ENCODE results near the gene ANKRD31.
"Not testable (repeated sequence)": the region's sequence is repeated elsewhere in the genome, so short reads cannot be mapped to it uniquely, and the experiment has no call there.

ANKRD31 gene

DNA sequence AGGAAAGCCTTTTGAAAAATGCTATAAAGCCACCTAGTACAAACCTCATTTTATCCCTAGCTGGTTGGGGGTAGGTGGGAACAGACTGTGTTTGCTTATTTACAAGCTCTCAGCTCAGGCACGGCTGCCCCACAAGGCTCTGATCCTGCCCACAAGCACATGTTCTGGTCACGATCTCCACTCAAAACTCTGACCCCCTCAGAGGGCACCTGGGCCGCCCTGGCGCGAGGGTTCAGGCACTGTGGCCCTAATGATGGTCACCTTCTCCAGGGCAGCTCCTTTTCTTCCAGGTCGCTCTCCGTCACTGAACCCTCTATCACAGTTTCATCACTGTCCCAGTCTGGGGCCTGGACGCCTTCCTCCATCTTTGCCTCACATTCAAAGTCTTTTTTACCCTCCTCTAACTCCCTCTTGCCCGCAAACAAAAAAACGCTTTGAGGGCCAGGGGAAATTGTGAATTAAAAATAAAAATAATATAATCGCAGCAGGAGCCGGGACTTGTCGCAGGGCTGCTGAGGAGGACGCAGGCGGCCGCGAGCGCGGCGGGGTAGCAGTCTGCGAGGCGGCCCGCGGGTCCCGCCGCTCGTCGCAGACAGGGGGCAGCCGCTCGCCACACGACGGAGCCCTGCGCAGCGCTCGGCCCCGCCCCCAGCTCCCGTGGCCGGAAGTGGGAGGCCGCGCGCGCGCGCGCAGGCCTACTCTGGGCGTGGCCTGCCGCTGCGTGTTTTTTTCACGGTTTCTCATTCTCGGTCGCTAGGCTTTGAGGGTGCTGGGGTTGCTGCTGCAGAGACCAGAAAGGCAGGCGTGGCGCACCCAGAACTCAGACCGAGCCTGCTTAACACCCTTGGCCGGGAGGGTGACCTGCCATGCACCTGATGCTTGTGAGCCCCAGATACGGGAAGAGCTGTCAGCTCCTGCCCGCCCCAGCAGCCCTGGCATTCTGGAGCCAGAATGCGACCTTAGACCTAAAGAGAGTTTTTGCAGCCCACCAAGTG lies at the start of gene ANKRD31:
TSS of gene ANKRD31 (minus strand) at position 557 of the 995 bp plus-strand sequence. CDS start at position 365, 192 bp downstream.
- DNase-seq: peak; percentile 92

GRCh38 chr5:75286211-75286773 lies 49.6 kb upstream of the ANKRD31 start:
- DNase-seq: no peak

GRCh38 chr5:75282581-75282980 lies 45.9 kb upstream of the ANKRD31 start:
- DNase-seq: no peak

DNA sequence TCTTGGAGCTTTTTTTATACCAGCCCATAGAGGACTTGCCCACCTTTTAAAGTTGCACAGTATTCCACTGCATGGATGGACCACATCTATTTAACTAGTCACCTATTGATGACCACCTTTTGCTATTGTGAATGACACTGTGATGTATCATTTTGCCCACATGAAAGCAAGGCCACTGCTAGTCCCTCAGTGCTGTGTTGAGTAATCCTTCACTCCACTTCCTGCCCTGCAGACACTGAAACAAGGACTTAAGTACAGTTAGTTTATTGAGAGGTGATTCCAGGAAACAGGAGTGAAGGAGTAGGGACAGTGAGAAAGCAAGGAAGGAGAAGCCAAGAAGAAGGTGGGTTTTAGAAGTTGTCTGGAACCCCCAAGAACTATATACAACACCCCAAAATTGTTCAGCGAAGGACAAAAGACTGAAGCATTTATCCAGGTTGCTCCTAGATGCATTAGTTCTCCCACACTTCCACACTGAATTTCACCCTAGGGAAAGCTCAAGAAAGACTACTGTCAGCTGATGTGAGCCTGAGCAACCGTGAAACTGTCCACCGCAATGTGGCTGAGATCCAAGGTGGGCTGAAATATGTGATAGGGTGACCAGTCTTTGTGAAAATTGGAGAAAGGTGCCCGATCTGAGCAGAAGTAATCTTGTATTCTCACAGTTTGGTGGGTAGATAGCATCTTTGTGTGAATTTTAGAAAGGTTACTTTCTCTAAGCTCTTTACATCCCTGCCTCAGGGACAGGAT lies 45.2 kb upstream of the ANKRD31 start:
- no peak for DNase-seq

DNA sequence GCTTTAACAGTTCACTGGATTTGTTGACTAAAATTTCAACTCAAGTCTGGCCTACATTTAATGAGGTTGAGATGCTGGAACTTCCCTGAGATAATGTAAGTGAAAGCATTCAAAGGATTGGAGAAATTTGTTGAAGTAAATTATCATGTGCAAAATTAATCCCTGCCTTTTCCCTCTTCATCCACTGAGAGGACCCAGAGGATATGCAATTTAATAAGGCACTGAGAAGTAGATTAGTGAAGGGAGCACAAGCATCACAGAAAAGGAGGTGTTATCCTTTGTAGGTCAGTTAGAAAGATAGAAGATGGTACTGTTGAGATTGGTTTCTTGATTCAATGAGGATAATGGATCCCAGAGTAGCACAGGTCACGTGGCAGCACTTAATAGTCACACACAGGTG lies 42.6 kb upstream of the ANKRD31 start:
- DNase-seq: no peak

DNA sequence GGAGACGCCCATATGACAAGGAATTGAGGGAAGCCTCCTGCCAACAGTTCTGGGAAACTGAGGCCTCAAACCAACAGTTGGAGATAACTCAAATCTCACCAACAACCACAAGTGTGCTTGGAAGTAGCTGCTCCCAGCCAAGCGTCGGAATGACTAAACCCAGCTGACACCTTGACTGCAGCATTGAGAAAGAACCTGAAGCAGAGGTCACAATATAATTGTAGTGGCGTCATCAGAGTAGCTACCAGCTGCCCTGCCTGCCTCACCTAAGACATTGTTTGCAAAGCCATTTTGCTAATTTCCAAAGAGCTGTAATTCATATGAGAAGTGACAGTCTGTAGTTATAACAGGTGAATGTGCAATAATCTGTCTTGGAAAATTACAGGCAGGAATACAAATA lies 40.8 kb upstream of the ANKRD31 start:
- no peak for DNase-seq

DNA sequence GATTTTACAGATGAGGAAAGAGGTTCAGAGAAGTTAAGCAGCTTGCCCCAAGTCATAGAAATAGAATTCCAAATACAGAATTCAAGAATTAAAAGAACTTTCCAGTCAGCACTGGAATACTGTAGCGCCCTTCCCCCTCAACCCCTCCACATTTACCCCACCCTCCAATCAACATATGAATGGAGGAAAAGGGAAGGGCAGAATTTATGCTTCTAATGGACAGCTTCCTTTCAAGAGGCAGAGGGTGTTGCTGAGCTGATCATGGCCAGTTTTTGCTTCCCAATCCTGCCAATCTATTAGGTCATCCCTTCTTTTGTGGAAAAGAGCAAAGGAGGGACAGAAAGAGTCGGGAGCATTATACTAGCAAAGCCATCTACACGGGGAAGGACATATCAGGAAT lies 39.1 kb upstream of the ANKRD31 start:
- no peak for DNase-seq

DNA sequence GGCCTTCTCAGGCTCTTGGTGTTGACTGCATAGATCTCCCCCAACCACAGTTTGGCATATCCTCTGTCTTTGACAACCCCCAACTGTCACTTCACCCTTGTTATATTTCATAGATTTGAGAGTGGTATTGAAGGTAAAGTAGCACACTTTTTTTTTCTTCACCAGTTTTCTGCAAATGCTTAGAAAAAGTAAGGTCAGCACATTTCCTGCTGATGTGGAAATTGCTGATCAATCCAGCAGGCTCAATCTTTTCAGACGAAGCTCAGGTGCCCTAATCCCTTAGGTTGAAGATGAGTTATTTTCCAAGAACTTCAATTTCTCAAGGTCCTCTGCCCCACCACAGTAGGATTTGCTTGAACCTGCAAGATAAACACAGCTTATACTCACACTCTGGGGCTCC lies 38.5 kb upstream of the ANKRD31 start:
- no peak for DNase-seq

- no peak for DNase-seq
These were observed 37.8 kb upstream of the ANKRD31 start for GRCh38 chr5:75274486-75274885.

GRCh38 chr5:75270605-75271004 lies 33.9 kb upstream of the ANKRD31 start:
- not testable (repeated sequence) for DNase-seq

DNA sequence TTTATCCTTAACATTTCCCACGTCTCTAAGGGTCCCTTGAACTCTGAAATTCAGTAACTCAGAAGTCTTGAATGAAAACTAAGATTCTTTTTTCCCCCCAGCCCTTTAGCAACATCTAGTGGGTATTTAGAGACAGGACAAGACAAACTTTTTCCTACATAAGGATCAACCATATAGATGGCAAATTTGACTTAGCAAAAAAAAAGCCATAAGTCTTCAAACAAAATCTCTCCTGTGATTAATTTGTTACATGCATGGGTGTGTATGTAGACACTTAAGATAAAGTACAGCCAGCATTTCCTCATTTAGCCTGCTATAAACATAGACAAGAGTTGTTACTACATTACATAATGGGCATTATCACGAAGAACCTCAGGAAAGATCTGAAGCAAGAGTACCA lies 29.1 kb upstream of the ANKRD31 start:
- DNase-seq: no peak

- no peak for DNase-seq
These were observed 25.6 kb upstream of the ANKRD31 start for GRCh38 chr5:75262271-75262670.

- DNase-seq: no peak
These were observed 24.0 kb upstream of the ANKRD31 start for GRCh38 chr5:75260708-75261107.

DNA sequence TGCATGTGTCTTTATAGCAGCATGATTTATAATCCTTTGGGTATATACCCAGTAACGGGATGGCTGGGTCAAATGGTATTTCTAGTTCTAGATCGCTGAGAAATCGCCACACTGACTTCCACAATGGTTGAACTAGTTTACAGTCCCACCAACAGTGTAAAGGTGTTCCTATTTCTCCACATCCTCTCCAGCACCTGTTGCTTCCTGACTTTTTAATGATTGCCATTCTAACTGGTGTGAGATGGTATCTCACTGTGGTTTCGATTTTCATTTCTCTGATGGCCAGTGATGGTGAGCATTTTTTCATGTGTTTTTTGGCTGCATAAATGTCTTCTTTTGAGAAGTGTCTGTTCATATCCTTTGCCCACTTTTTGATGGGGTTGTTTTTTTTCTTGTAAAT lies 13.8 kb upstream of the ANKRD31 start:
- DNase-seq: not testable (repeated sequence)

- DNase-seq: no peak
These were observed 8.3 kb upstream of the ANKRD31 start for GRCh38 chr5:75245023-75245422.

DNA sequence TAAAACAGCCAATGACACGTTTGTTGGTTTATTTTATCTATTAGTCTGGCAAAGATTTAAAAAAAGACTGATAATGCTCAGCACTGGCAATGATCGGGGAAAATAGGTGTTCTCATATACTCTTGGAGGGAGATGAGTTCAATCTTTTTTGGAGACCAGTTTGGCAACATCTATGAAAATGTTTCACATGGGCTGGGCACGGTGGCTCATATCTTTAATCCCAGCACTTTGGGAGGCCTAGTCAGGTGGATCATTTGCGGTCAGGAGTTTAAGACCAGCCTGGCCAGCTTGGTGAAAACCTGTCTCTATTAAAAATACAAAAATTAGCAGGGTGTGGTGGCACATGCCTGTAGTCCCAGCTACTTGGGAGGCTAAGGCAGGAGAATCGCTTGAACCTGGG lies 6.8 kb upstream of the ANKRD31 start:
- no peak for DNase-seq

DNA sequence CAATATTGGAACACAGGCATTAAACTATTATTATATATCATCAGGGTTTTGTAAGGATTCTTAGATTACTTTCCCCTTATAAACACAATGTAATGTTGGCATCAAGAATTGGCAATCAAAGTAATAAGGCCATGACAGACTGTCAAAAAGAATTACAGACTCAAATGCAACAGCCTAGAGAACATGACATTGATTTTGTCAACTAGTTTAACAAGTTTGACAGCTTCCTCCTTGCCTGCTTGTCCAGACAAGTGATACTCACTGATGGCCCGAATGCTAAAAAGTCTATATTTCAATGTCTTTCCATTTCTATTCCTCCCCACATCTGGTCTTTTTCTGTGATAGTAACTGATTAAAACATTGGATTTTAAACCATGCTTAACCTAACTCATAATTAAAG lies 6.4 kb upstream of the ANKRD31 start:
- DNase-seq: no peak

GRCh38 chr5:75242067-75242466 lies 5.4 kb upstream of the ANKRD31 start:
- no peak for DNase-seq

DNA sequence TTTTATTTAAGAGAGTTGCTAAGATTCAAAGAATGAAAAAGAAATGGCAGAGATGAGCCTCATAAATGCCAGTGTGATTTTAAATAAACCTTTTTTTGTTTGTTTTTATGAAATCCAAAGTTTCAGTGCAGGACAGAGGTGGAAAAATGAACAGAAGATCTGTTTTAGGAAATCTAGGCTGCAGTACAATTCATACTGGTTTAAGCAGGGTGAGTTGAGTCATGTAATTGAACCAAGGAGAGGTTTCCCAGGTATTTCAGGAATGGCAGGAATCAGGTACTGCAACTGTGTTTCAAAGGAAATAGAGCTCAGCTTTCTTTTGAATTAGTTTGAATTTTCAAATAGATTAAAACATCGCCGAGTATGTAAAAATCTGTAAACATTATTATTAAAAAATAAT lies 3.0 kb upstream of the ANKRD31 start:
- DNase-seq: no peak

DNA sequence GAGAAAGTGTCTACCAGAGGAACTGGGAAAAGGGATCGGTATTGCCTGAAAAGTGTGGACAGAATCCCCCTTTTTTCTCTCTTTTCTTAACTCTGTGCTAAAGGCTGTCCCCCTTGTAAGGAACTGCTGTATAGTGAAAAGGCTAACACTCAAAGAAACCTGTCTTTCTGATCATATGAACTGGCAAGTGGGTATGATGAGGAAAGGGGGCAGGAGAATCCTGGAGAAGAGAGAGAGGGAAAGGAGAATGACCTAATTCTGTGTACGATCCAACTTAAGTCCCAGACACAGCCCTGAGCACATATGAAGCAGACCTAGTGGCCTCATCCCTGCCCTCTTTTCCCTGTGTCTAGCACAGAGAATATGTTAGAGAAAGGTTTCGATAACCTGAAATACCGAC lies 967 bp downstream of the ANKRD31 start:
- no peak for DNase-seq

GRCh38 chr5:75234251-75234650 lies 2.4 kb downstream of the ANKRD31 start:
- no peak for DNase-seq

- DNase-seq: no peak
These were observed 9.8 kb downstream of the ANKRD31 start for GRCh38 chr5:75226916-75227315.

- DNase-seq: no peak
These were observed 11.2 kb downstream of the ANKRD31 start for GRCh38 chr5:75225506-75225905.

- not testable (repeated sequence) for DNase-seq
These were observed 15.9 kb downstream of the ANKRD31 start for GRCh38 chr5:75220787-75221186.
